ENCODE measurements around the gene NEU4.

The NEU4 gene

GRCh38 chr2:241853651-241854341 is 44.8 kb downstream of the NEU4 start:
- peak; percentile 59 to 80 (median 70) for DNase-seq

- DNase-seq, result no peak
Observed at GRCh38 chr2:241854342-241855244, 45.6 kb downstream of the NEU4 start.

GRCh38 chr2:241855245-241855887 is 46.4 kb downstream of the NEU4 start:
- DNase-seq, result no peak

GRCh38 chr2:241855888-241856422 is 47.0 kb downstream of the NEU4 start:
- DNase-seq, result no peak

GRCh38 chr2:241857041-241857541 is 48.1 kb downstream of the NEU4 start:
- DNase-seq, result no peak

- DNase-seq, result no peak
Observed at GRCh38 chr2:241857572-241858121, 48.7 kb downstream of the NEU4 start.

- peak in 2 of 4 experiments; percentile 20 to 34 for DNase-seq
Observed at GRCh38 chr2:241858206-241859016, 49.4 kb downstream of the NEU4 start, which contains the start of gene PDCD1. Gene PDCD1, minus strand, starts transcription at chr2:241858894. Its CDS starts 56 bp downstream, at chr2:241858838.

GRCh38 chr2:241859017-241859435 is 50.0 kb downstream of the NEU4 start:
- peak in 1 of 4 experiments; percentile 5 for DNase-seq

- DNase-seq, result peak; percentile 72 to 84 (median 82)
Observed at GRCh38 chr2:241859436-241860183, 50.6 kb downstream of the NEU4 start.

GRCh38 chr2:241860184-241861078 is 51.4 kb downstream of the NEU4 start:
- DNase-seq, result peak in 2 of 4 experiments; percentile 33 to 35

- DNase-seq, result no peak
Observed at GRCh38 chr2:241861264-241861663, 52.3 kb downstream of the NEU4 start.

GRCh38 chr2:241862093-241862492 is 53.1 kb downstream of the NEU4 start:
- no peak for DNase-seq

GRCh38 chr2:241862775-241863535 is 54.0 kb downstream of the NEU4 start:
- DNase-seq, result no peak

GRCh38 chr2:241863536-241863954 is 54.6 kb downstream of the NEU4 start:
- DNase-seq, result peak; percentile 54 to 80 (median 64)

GRCh38 chr2:241864168-241864849 is 55.3 kb downstream of the NEU4 start:
- no peak for DNase-seq

GRCh38 chr2:241864850-241865213 is 55.8 kb downstream of the NEU4 start:
- DNase-seq, result no peak

GRCh38 chr2:241865416-241865956 is 56.5 kb downstream of the NEU4 start:
- DNase-seq, result no peak

All from suppressor macrophage (primary cell).